Midbrain (tissue), 1 donor: ENCODE results near the gene SAG.

Experiments used
- DNase-seq: peaks from one replicate; lab custom pipeline; 2025; lab: John Stamatoyannopoulos, UW

SAG gene

GRCh38 chr2:233307565-233307964 is at the start of gene SAG:
TSS of gene SAG (plus strand) at chr2:233307816. CDS start at chr2:233309190, 1,374 bp downstream.
- DNase-seq, result no peak

DNA sequence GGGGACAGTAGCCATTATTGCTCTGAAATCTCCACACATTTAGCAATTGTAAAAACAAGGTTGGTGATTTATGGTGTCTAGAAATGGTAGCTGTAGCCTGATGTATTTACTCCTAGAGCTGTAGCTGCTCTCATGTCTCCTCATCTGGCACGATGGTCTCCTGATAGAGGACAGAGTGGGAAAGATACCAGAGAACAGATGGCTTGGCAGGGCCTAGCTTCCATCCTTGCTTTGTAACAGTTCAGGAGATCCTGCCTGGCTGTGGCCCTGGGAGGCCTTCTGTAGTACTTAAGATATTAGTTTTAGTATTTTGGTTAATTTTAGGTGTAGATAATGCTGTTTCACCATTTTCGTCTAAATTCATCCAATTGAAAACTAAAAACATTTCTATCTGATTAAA is 49.4 kb upstream of the SAG start:
- DNase-seq, result no peak

GRCh38 chr2:233259730-233260129 is 47.9 kb upstream of the SAG start:
- DNase-seq, result no peak

DNA sequence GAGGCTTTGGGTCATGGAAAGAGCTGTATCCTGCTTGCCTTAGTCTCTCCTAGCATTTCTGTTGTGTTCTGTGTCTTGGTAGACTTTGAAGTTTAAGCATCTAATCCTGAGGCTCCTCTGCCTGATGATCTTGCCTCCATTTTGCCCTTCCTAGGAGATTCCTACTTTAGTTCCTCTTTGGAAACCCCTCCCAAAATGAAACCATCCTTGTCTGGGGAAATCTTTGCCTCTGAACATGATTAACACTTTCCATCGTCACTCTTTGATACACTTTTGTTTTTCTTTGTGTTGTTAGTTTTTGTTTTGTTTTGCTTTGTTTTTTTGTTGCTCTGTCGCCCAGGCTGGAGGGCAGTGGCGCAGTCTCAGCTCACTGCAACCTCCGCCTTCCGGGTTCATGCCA is 47.0 kb upstream of the SAG start:
- no peak for DNase-seq

GRCh38 chr2:233261819-233262555 is 45.6 kb upstream of the SAG start:
- DNase-seq, result no peak

DNA sequence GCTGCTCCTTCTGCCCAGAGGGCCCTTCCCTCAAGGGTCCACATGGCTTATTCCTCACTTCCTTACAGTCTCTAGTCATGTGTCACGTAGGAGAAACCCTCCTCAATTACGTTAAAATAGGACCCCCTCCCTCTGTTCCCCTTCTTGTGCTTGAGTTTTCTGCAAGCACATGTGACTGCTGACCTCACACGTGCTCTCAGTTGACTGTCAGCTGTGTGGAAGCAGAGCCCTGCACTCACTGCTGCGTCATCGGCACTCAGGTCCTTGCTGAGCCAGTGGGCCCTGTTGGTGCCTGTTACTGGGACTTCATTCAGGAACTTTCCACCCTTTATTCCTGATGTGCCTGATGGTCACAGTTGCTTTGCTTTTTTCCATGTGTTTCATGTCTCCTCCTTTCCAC is 45.1 kb upstream of the SAG start:
- DNase-seq, result no peak

DNA sequence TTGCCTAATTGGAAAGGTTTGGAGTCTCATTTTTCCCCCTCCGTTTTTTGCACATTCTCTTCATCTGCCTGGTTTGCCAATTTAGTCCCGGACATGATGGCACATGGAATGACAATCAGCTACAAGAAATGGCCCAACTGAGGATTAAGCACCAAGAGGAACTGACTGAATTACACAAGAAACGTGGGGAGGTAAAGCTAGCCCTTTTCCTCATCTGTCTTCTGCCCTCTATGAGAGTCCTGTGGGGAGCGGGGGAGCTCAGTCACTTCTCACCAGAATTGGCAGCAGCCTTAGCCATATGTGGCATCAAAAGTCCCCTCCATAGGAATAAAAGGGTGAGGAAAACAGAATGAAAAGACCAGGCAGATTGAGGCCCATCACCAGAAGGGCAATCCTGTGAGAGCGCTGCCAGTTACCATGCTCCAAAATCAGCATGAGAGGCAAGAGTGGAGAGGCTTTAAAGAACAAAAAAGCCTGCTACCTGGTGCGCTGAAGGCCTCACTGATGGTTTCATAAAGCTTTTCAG is 44.5 kb upstream of the SAG start:
- no peak for DNase-seq

DNA sequence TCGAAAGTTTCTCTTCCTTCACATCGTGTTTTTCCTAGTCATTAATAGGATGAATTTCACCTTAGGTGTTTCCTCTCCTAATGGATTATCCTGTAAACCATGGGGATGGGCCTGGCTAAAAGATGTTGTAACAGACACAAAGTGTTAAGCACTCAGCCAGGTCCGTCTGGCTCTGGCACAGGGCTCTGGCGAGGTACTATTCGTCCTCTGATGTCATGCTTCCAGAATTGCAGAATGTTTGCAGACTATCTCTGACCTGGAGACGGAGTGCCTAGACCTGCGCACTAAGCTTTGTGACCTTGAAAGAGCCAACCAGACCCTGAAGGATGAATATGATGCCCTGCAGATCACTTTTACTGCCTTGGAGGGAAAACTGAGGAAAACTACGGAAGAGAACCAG is 42.9 kb upstream of the SAG start:
- no peak for DNase-seq

GRCh38 chr2:233265899-233266431 is 41.7 kb upstream of the SAG start:
- no peak for DNase-seq

- DNase-seq, result no peak
Measured at GRCh38 chr2:233266481-233266880, 41.1 kb upstream of the SAG start.

- DNase-seq, result no peak
Measured at GRCh38 chr2:233267516-233268245, 39.9 kb upstream of the SAG start.

- DNase-seq, result no peak
Measured at GRCh38 chr2:233270366-233270765, 37.2 kb upstream of the SAG start.

DNA sequence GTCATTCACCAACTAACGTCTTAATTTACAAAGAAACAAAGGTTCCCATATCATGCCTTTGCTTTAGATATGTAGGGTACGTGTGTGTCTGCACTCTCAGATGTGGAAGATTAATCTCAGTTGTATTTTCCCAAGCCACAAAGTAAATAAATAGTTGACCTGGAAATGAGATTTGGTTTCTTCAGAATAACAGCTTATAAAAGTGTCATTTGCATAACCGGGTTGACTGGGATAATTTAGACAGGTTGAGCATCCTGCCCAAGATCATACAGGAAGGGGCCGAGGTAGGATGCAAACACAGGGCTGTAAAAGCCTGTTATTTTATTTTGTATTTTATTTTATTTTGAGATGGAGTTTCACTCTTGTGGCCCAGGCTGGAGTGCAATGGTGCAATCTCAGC is 36.7 kb upstream of the SAG start:
- DNase-seq, result no peak

- DNase-seq, result no peak
Measured at GRCh38 chr2:233271693-233272092, 35.9 kb upstream of the SAG start.

DNA sequence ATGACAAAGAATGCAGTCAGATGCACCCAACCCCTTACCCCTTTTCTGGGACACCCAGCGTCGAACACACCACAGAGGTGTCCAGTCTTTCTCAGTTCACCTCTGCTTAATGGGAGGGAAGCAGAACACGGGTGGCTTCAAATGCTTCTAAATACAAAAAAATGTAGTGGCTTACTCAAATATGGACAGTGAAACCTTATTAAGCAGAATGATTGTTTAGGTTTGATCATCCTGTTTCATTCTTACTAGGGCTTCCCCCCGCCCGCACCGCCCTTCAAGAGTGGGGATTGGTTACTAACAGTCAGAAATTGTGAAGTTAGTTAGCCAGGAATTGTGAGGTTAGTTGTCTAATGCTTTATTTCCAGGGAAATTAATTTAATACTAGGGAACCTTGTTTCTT is 34.5 kb upstream of the SAG start:
- DNase-seq, result no peak

GRCh38 chr2:233275223-233275622 is 32.4 kb upstream of the SAG start:
- no peak for DNase-seq

DNA sequence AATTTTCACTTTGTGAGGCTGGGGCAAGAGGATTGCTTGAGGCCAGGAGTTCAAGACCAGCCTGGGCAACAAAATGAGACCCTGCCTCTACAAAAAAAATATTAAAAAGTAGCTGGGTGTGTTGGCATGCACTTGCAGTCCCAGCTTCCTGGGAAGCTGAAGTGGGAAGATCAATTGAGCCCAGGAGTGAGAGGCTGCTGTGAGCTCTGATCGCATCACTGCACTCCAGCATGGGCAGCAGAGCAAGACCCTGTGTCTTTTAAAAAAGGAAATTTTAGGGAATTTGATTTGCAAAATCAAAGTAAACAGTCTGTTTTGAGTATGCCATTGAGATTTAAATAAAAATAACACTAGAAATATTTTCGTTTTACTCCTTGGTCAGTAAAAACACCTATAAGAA is 28.7 kb upstream of the SAG start:
- no peak for DNase-seq

GRCh38 chr2:233280114-233280693 is 27.4 kb upstream of the SAG start:
- no peak for DNase-seq

GRCh38 chr2:233281553-233281952 is 26.1 kb upstream of the SAG start:
- DNase-seq, result no peak

GRCh38 chr2:233281992-233282603 is 25.5 kb upstream of the SAG start:
- DNase-seq, result no peak

- DNase-seq, result no peak
Measured at GRCh38 chr2:233285921-233286320, 21.7 kb upstream of the SAG start.

DNA sequence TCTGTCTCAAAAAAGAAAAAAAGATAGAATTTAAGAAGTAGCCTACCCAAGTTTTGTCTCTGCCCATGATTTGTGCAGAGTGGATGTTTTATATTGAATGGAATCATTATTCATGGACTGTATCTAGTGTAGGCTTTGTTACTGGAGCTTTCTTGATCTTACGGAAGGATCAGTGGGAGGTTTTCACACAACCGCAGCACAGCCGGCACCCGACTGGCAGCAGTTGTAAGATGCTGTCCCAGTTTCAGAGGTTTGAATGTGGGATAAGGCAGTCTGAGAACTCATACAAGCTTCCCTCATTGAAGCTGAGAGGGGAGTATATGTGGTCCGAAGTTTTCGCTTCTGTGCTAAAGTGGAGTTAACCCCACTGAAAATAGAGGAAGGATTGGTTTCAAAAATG is 19.7 kb upstream of the SAG start:
- DNase-seq, result peak; percentile 22
